ENCODE measurements around the gene LGALS9B.
"Not testable (repeated sequence)": the region's sequence is repeated elsewhere in the genome, so short reads cannot be mapped to it uniquely, and the experiment has no call there.

The LGALS9B gene

DNA sequence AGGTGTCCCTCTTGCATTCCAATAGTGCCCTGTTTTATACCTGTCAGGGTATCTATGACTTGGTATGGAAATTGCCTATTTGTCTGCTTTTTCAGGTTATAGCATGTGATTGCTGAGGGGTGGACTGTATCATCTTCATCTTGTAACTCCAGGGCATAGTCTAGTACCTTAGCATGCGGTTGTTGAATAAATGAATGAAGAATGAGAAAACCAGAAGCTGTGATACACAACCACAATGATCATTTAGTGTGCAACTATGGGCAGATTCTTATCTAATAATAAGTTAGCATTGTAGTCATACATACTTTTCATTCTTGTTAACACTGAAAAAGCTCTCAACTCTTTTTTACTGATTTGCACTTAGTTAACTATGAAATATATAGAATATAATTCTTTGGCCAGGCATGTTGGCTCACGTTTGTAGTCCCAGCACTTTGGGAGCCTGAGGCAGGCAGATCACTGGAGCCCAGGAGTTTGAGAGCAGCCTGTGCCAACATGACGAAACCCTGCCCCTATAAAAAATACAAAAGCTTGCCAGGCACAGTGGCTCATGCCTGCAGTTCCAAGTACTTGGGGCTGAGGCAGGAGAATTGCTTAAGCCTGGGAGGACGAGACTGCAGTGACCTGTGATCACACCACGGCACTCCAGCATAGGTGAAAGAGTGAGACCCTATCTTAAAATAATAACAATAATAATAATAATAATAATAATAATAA is 65.9 kb downstream of the LGALS9B start:
- not testable (repeated sequence) for FAIRE-seq

GRCh38 chr17:20400559-20401305 is 66.6 kb downstream of the LGALS9B start:
- not testable (repeated sequence) for FAIRE-seq
